Amniotic epithelial cell (primary cell): Measurements from ENCODE around the gene UBAC1.
A peak's percentile ranks its signal among the peaks of the same experiment; 100 is the strongest.

ENCODE experiments used
- DNase-seq: peaks from one replicate; pipeline ENCODE4 v3.0.0-alpha.2; 2010; ENCODE audit warnings: low read depth

Gene UBAC1

GRCh38 chr9:135993765-135994500, 32.8 kb upstream of the UBAC1 start:
- no peak for DNase-seq

- DNase-seq: no peak
Observed at GRCh38 chr9:135993409-135993742, 32.2 kb upstream of the UBAC1 start.

GRCh38 chr9:135992486-135993408, 31.6 kb upstream of the UBAC1 start:
- peak; percentile 92 for DNase-seq

- no peak for DNase-seq
Observed at GRCh38 chr9:135991771-135992170, 30.6 kb upstream of the UBAC1 start.

- DNase-seq: peak; percentile 92
Observed at GRCh38 chr9:135990468-135991429, 29.6 kb upstream of the UBAC1 start.

- DNase-seq: no peak
Observed at GRCh38 chr9:135989722-135990467, 28.7 kb upstream of the UBAC1 start.

- DNase-seq: no peak
Observed at GRCh38 chr9:135989157-135989556, 28.0 kb upstream of the UBAC1 start.

- DNase-seq: no peak
Observed at GRCh38 chr9:135988493-135988892, 27.3 kb upstream of the UBAC1 start.

- no peak for DNase-seq
Observed at GRCh38 chr9:135987838-135988404, 26.7 kb upstream of the UBAC1 start.

GRCh38 chr9:135986605-135987004, 25.4 kb upstream of the UBAC1 start:
- no peak for DNase-seq

GRCh38 chr9:135985889-135986288, 24.7 kb upstream of the UBAC1 start:
- no peak for DNase-seq

GRCh38 chr9:135985459-135985774, 24.2 kb upstream of the UBAC1 start:
- no peak for DNase-seq

- DNase-seq: no peak
Observed at GRCh38 chr9:135984072-135984710, 23.0 kb upstream of the UBAC1 start.

- no peak for DNase-seq
Observed at GRCh38 chr9:135983208-135984071, 22.3 kb upstream of the UBAC1 start.

- no peak for DNase-seq
Observed at GRCh38 chr9:135982499-135983207, 21.5 kb upstream of the UBAC1 start.

- DNase-seq: no peak
Observed at GRCh38 chr9:135980926-135981630, 19.9 kb upstream of the UBAC1 start.

GRCh38 chr9:135979547-135980166, 18.5 kb upstream of the UBAC1 start:
- DNase-seq: no peak
